ENCODE data around the gene EVL.

DNA sequence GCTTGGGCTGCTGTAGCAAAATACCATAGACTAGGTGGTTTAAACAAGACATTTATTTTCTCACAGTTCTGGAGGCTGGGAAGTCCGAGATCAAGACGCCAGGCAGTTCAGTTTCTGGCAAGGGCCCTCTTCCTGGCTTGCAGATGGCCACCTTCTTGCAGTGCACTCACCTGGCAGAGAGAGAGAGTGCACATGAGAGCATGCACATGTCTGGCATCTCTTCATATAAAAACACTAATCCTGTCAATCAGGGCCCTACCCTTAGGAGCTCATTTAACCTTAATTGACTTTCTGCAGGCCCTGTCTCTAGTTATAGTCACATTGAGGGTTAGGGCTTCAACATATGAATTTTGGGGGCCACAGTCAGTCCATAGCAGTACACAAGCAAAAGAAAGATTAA lies 12.4 kb upstream of the EVL start:
- TF ChIP-seq, protein P1, sequence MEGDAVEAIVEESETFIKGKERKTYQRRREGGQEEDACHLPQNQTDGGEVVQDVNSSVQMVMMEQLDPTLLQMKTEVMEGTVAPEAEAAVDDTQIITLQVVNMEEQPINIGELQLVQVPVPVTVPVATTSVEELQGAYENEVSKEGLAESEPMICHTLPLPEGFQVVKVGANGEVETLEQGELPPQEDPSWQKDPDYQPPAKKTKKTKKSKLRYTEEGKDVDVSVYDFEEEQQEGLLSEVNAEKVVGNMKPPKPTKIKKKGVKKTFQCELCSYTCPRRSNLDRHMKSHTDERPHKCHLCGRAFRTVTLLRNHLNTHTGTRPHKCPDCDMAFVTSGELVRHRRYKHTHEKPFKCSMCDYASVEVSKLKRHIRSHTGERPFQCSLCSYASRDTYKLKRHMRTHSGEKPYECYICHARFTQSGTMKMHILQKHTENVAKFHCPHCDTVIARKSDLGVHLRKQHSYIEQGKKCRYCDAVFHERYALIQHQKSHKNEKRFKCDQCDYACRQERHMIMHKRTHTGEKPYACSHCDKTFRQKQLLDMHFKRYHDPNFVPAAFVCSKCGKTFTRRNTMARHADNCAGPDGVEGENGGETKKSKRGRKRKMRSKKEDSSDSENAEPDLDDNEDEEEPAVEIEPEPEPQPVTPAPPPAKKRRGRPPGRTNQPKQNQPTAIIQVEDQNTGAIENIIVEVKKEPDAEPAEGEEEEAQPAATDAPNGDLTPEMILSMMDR (conservative IDR thresholded peaks at IDR 0.05), result no peak
- TF ChIP-seq ZFX (IDR thresholded peaks at IDR 0.05), result no peak

Measured in C4-2B (cell line).